Naive B cell (primary cell): ENCODE data around the gene BRICD5. TPM values are rescaled to one million over a fixed set of nuclear protein-coding genes. Genes with fewer than 3 reads are reported as not detected.
"Not testable (repeated sequence)": the region's sequence is repeated elsewhere in the genome, so short reads cannot be mapped to it uniquely, and the experiment has no call there.

ENCODE experiments used
- ATAC-seq, 2 donors: fragments of 150-1000 bp; cut with Tn5 transposase; 2 replicates each; pipeline ENCODE4 v1.10.0; 2021; ENCODE audit warnings: low read depth in 2 of 2, mild to moderate bottlenecking in 2 of 2, moderate library complexity in 2 of 2
- DNase-seq: peaks from one replicate; pipeline ENCODE4 v3.0.0; 2022
- H3K27ac Mint-ChIP-seq, 6 donors: one replicate each; pipeline ENCODE4 v1.8.0; 2020 to 2022; ENCODE audit warnings: mild to moderate bottlenecking in 6 of 6, mixed read lengths in 6 of 6, moderate library complexity in 5 of 6, inconsistent platforms in 2 of 6
- H3K27me3 Mint-ChIP-seq, 3 donors: one replicate each; pipeline ENCODE4 v1.8.0; 2021 to 2022; ENCODE audit warnings: mixed read lengths in 3 of 3, mild to moderate bottlenecking in 1 of 3
- H3K36me3 Mint-ChIP-seq, 2 donors: one replicate each; pipeline ENCODE4 v1.8.0; 2020 to 2022; ENCODE audit warnings: mixed read lengths in 2 of 2, inconsistent platforms in 1 of 2, mild to moderate bottlenecking in 1 of 2
- H3K4me1 Mint-ChIP-seq, 3 donors: one replicate each; pipeline ENCODE4 v1.8.0; 2020 to 2022; ENCODE audit warnings: mixed read lengths in 3 of 3, inconsistent platforms in 1 of 3, mild to moderate bottlenecking in 1 of 3, moderate library complexity in 1 of 3
- H3K4me3 Mint-ChIP-seq, 8 donors: one replicate each; pipeline ENCODE4 v1.8.0; 2020 to 2022; ENCODE audit warnings: mild to moderate bottlenecking in 8 of 8, mixed read lengths in 8 of 8, moderate library complexity in 8 of 8, inconsistent platforms in 2 of 8
- H3K9me3 Mint-ChIP-seq, 7 donors: one replicate each; pipeline ENCODE4 v1.8.0; 2020 to 2022; ENCODE audit warnings: mixed read lengths in 7 of 7, mild to moderate bottlenecking in 5 of 7, inconsistent platforms in 2 of 7, moderate library complexity in 1 of 7
- polyA plus RNA-seq, 6 donors: library from polyadenylated mRNA; unstranded; fragments of 300-500 nt; fragmentation: Illumina TruSeq; gene quantifications; one replicate each; pipeline ENCODE4 v1.2.3, GENCODE V29; 2021; ENCODE audit warnings: low read depth in 6 of 6

The BRICD5 gene
- polyA plus RNA-seq, 6 donors from 2014 or later, result 0.48 to 0.49 TPM; not detected in 4

GRCh38 chr16:2244301-2244700, 33.6 kb upstream of the BRICD5 start:
- H3K27ac Mint-ChIP-seq, result no peak overlapping the region
- no peaks in the 10 kb centered on the region for H3K9me3 Mint-ChIP-seq
- H3K4me1 Mint-ChIP-seq, result no peaks in the 10 kb centered on the region
- H3K4me3 Mint-ChIP-seq, result no peak overlapping the region
- H3K36me3 Mint-ChIP-seq, result no peaks in the 10 kb centered on the region
- no peaks in the 10 kb centered on the region for H3K27me3 Mint-ChIP-seq
- DNase-seq, result no peak
- ATAC-seq, result no peak

- ATAC-seq (no peak), DNase-seq (no peak)
- H3K4me3 Mint-ChIP-seq, result no peak overlapping the region
- no peaks in the 10 kb centered on the region for H3K9me3 Mint-ChIP-seq
- H3K27ac Mint-ChIP-seq, result no peak overlapping the region
- H3K36me3 Mint-ChIP-seq, result no peaks in the 10 kb centered on the region
- H3K27me3 Mint-ChIP-seq, result no peaks in the 10 kb centered on the region
- no peaks in the 10 kb centered on the region for H3K4me1 Mint-ChIP-seq
Observed at GRCh38 chr16:2243781-2244180, 33.1 kb upstream of the BRICD5 start.

GRCh38 chr16:2243031-2243528, 32.4 kb upstream of the BRICD5 start:
- H3K9me3 Mint-ChIP-seq, result no peaks in the 10 kb centered on the region
- DNase-seq (no peak), ATAC-seq (no peak)
- no peaks in the 10 kb centered on the region for H3K27me3 Mint-ChIP-seq
- no peaks in the 10 kb centered on the region for H3K4me1 Mint-ChIP-seq
- no peaks in the 10 kb centered on the region for H3K36me3 Mint-ChIP-seq
- no peak overlapping the region for H3K27ac Mint-ChIP-seq
- H3K4me3 Mint-ChIP-seq, result no peak overlapping the region

GRCh38 chr16:2242598-2242997, 31.9 kb upstream of the BRICD5 start:
- no peak overlapping the region for H3K4me3 Mint-ChIP-seq
- ATAC-seq (no peak), DNase-seq (no peak)
- H3K27me3 Mint-ChIP-seq, result no peaks in the 10 kb centered on the region
- no peaks in the 10 kb centered on the region for H3K9me3 Mint-ChIP-seq
- no peaks in the 10 kb centered on the region for H3K36me3 Mint-ChIP-seq
- no peak overlapping the region for H3K27ac Mint-ChIP-seq
- H3K4me1 Mint-ChIP-seq, result no peaks in the 10 kb centered on the region

- not testable (repeated sequence) for ATAC-seq, H3K4me1 Mint-ChIP-seq, DNase-seq, H3K27ac Mint-ChIP-seq, H3K36me3 Mint-ChIP-seq, H3K27me3 Mint-ChIP-seq, H3K9me3 Mint-ChIP-seq, H3K4me3 Mint-ChIP-seq
Observed at GRCh38 chr16:2240331-2240730, 29.7 kb upstream of the BRICD5 start.

- no peak for DNase-seq
- Mint-ChIP-seq H3K27me3 (peaks cover 0 to 17% (median 0%) of the 10 kb centered on the region in 3 donors), H3K4me1 (no peaks in the 10 kb centered on the region), H3K4me3 (no peak overlapping the region), H3K9me3 (no peaks in the 10 kb centered on the region), H3K27ac (no peak overlapping the region), H3K36me3 (no peaks in the 10 kb centered on the region)
- ATAC-seq, result no peak
Observed at GRCh38 chr16:2238838-2239675, 28.4 kb upstream of the BRICD5 start.

- H3K27ac Mint-ChIP-seq, result no peak overlapping the region
- DNase-seq (no peak), ATAC-seq (no peak)
- peaks cover 0 to 17% (median 0%) of the 10 kb centered on the region in 3 donors for H3K27me3 Mint-ChIP-seq
- no peak overlapping the region for H3K4me3 Mint-ChIP-seq
- no peaks in the 10 kb centered on the region for H3K9me3 Mint-ChIP-seq
- H3K4me1 Mint-ChIP-seq, result no peaks in the 10 kb centered on the region
- H3K36me3 Mint-ChIP-seq, result no peaks in the 10 kb centered on the region
Observed at GRCh38 chr16:2238150-2238837, 27.6 kb upstream of the BRICD5 start.

GRCh38 chr16:2237493-2238149, 27.0 kb upstream of the BRICD5 start:
- H3K4me1 Mint-ChIP-seq, result no peaks in the 10 kb centered on the region
- H3K27me3 Mint-ChIP-seq, result peaks cover 0 to 17% (median 0%) of the 10 kb centered on the region in 3 donors
- DNase-seq (no peak), ATAC-seq (no peak)
- no peaks in the 10 kb centered on the region for H3K36me3 Mint-ChIP-seq
- H3K27ac Mint-ChIP-seq, result no peak overlapping the region
- H3K4me3 Mint-ChIP-seq, result no peak overlapping the region
- no peaks in the 10 kb centered on the region for H3K9me3 Mint-ChIP-seq

GRCh38 chr16:2237102-2237482, 26.4 kb upstream of the BRICD5 start:
- no peaks in the 10 kb centered on the region for H3K4me1 Mint-ChIP-seq
- DNase-seq, result no peak
- H3K27ac Mint-ChIP-seq, result no peak overlapping the region
- no peaks in the 10 kb centered on the region for H3K9me3 Mint-ChIP-seq
- H3K27me3 Mint-ChIP-seq, result peaks cover 0 to 17% (median 0%) of the 10 kb centered on the region in 3 donors
- H3K4me3 Mint-ChIP-seq, result no peak overlapping the region
- ATAC-seq, result no peak
- H3K36me3 Mint-ChIP-seq, result no peaks in the 10 kb centered on the region

- Mint-ChIP-seq H3K27me3 (peaks cover 0 to 17% (median 0%) of the 10 kb centered on the region in 3 donors), H3K36me3 (no peaks in the 10 kb centered on the region), H3K27ac (peak within 1 kb of the TSS in 1 of 6 donors; percentile 47), H3K4me3 (peak within 1 kb of the TSS in 3 of 8 donors; percentile 20 to 63 (median 47)), H3K4me1 (no peaks in the 10 kb centered on the region), H3K9me3 (no peaks in the 10 kb centered on the region)
- no peak for ATAC-seq
- DNase-seq, result no peak
Observed at GRCh38 chr16:2236337-2237101, 25.9 kb upstream of the BRICD5 start, which contains the start of gene DNASE1L2. Gene DNASE1L2, plus strand, starts transcription at chr16:2236444. Its CDS starts 373 bp downstream, at chr16:2236817.

GRCh38 chr16:2235695-2236336, 25.2 kb upstream of the BRICD5 start:
- Mint-ChIP-seq H3K9me3 (no peaks in the 10 kb centered on the region), H3K27ac (no peak overlapping the region), H3K4me3 (no peak overlapping the region), H3K4me1 (no peaks in the 10 kb centered on the region), H3K36me3 (no peaks in the 10 kb centered on the region), H3K27me3 (peaks cover 0 to 17% (median 0%) of the 10 kb centered on the region in 3 donors)
- DNase-seq, result no peak
- ATAC-seq, result no peak

GRCh38 chr16:2235234-2235651, 24.6 kb upstream of the BRICD5 start:
- DNase-seq (no peak), ATAC-seq (no peak)
- H3K9me3 Mint-ChIP-seq, result no peaks in the 10 kb centered on the region
- peaks cover 0 to 17% (median 0%) of the 10 kb centered on the region in 3 donors for H3K27me3 Mint-ChIP-seq
- no peak overlapping the region for H3K27ac Mint-ChIP-seq
- H3K4me3 Mint-ChIP-seq, result peak overlapping the region in 3 of 8 donors; percentile 20 to 63 (median 47)
- peaks cover 0 to under 1% of the 10 kb centered on the region in 2 donors for H3K36me3 Mint-ChIP-seq
- H3K4me1 Mint-ChIP-seq, result no peaks in the 10 kb centered on the region
